Adipocyte (in vitro differentiated cells): ENCODE measurements around the gene SEC16A.

Experiments
- DNase-seq: peaks from one replicate; pipeline ENCODE4 v3.0.0-alpha.2; 2015; ENCODE audit warnings: low read depth
- H3K27me3 ChIP-seq: replicated peaks from 2 replicates; pipeline ENCODE4 v1.7.0; 2013; ENCODE audit warnings: mild to moderate bottlenecking, low read length, moderate library complexity; ENCODE audit not compliant: control insufficient read depth, insufficient read depth
- H3K36me3 ChIP-seq: 2 replicates; pipeline ENCODE4 v1.7.0; 2013; ENCODE audit warnings: low read length, mild to moderate bottlenecking, moderate library complexity; ENCODE audit not compliant: control insufficient read depth, insufficient read depth, severe bottlenecking
- H3K4me1 ChIP-seq: 2 replicates; pipeline ENCODE4 v1.7.0; 2013; ENCODE audit warnings: mild to moderate bottlenecking, low read length, moderate library complexity; ENCODE audit not compliant: control insufficient read depth, insufficient read depth
- H3K4me3 ChIP-seq: 2 replicates; pipeline ENCODE4 v1.7.0; 2013; ENCODE audit warnings: mild to moderate bottlenecking, low read length, moderate library complexity
- H3K9ac ChIP-seq: 2 replicates; pipeline ENCODE4 v1.7.0; 2013; ENCODE audit warnings: mild to moderate bottlenecking, low read length, moderate library complexity
- H3K9me3 ChIP-seq: 2 replicates; pipeline ENCODE4 v1.7.0; 2013; ENCODE audit warnings: mild to moderate bottlenecking, low read length, moderate library complexity; ENCODE audit not compliant: control insufficient read depth

The SEC16A gene

DNA sequence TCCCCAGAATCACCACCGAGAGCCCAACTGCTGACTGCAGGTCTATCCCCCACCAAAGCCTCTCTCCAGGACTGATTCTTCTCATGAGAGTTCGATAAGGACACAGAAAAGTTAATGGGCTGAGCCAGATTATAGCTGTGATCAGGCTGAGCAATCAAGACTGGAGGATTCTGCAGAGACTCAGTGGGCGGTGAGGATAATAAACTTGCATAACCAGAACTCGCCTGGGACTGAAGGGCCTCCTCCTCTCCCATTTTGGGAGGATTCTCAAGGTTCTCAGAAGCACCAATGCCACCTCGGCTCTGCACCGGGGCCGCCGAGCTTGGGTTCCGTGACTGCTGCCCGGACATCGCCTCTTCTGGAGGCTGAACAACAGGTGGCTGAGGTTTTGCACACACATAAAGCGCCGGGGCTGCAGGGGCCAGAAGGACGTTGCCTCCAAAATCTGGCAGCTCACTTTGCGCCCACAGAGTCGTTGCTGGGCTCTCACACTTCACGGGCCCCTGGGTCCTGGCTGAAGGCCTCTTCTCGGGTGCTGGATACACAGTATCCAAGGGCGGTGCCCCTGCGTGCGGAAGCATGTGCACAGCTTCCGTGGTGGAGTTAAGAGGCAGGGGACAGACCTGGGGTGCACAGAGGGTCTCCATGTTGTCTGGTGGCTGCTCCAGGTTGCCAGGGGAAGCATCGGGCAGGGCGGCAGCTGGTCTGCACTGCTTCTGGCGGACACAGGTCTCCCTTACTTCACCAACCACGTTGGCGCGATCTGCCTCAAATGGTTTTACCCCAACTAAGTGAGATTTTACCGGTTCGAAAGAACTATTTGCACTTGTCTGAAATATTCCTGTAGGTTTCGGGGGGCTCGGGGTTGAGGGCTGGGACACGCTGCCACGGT, 7.6 kb downstream of the SEC16A start:
- Histone ChIP-seq H3K27me3 (no peaks in the 10 kb centered on the region), H3K4me1 (no peaks in the 10 kb centered on the region), H3K9ac (no peak overlapping the region), H3K36me3 (peaks cover 74% of the 10 kb centered on the region), H3K9me3 (no peaks in the 10 kb centered on the region), H3K4me3 (no peak overlapping the region)
- no peak for DNase-seq

DNA sequence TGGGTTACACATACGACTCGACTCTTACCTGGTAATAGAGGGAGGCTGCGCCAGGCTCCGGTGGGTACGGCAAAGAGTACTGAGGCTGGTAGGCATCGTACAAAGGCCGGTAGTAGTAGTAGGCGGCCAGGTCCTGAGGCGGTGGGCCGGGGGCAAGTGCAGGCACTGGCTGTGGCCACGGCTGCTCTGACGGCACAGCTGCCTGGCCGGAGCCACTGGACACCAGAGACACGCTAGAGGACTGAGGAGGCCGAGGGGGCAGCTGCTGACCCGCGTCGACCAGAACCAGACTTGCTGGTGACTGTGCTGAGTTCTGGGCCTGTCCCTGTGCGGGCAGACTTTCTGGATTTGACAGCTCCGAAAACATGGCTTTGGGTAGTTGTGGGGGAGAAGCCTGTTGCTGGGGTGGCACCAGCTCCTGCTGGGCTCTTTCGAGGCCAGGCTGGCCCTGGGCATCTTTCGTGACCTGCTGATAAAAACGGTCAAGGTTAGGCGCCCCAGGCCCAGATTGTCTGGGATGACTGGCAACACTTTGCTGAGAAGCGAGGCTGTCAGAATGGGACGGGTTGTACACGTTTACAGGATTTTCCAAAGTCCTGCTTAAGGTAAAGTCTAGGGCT, 8.7 kb downstream of the SEC16A start:
- no peaks in the 10 kb centered on the region for H3K27me3 ChIP-seq
- no peak for DNase-seq
- H3K9me3 ChIP-seq, result no peaks in the 10 kb centered on the region
- H3K36me3 ChIP-seq, result peaks cover 84% of the 10 kb centered on the region
- no peak overlapping the region for H3K9ac ChIP-seq
- no peak overlapping the region for H3K4me3 ChIP-seq
- no peaks in the 10 kb centered on the region for H3K4me1 ChIP-seq

DNA sequence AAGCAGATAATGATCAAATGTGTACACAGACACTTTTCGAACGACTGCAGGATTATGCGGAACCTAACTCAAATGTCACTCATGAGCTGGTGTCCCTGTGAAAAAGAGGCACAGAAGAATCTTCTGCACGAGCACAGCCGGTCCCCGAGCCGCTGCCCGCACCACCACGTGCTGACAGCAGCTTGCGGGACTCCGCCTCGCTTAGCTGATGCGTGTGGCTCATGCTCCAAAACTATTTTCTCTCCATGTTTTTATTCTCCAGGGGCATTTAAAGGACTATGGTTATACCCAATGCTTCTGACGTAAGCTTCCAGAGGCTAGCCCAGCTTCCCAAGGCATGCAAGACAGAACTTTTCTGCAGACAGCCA, 9.5 kb downstream of the SEC16A start:
- Histone ChIP-seq H3K9me3 (no peaks in the 10 kb centered on the region), H3K36me3 (peaks cover 92% of the 10 kb centered on the region), H3K4me3 (no peak overlapping the region), H3K9ac (no peak overlapping the region), H3K27me3 (no peaks in the 10 kb centered on the region), H3K4me1 (no peaks in the 10 kb centered on the region)
- DNase-seq, result no peak

DNA sequence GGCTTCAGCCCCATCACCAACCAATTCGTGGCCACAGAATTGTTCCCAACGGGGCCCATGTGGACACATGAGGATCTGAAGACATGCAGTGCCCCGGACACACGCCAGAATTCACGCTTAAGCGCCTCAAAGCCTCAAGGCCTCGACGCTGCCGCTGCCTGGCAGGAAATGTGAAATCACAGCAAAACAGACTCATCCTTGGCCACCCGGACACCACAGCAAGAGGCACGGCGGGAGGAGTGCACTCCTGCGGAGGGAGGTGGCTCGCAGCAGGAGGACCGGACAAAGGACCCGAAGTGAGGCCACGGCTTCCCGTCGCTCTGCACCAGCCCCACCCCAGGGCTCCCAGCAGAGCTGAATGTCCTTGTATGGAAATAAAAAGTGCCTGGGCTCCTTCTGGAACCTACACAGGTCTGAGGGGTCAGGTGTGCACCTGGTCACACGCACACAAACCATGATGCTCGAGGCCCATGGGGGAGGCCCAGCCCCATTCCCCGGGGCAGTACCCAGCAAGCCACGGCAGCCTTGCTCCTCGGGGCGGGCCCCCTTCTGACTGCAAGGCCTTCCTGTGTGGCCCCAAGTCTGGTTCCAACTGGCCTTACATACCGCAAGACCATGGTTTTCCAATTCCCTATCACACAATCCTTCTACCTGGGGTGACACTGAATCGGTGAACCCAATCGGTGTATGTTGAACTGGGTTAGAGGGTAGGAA, 10.0 kb downstream of the SEC16A start:
- Histone ChIP-seq H3K9me3 (no peaks in the 10 kb centered on the region), H3K27me3 (no peaks in the 10 kb centered on the region), H3K4me3 (no peak overlapping the region), H3K4me1 (no peaks in the 10 kb centered on the region), H3K36me3 (peaks cover 97% of the 10 kb centered on the region), H3K9ac (no peak overlapping the region)
- no peak for DNase-seq

DNA sequence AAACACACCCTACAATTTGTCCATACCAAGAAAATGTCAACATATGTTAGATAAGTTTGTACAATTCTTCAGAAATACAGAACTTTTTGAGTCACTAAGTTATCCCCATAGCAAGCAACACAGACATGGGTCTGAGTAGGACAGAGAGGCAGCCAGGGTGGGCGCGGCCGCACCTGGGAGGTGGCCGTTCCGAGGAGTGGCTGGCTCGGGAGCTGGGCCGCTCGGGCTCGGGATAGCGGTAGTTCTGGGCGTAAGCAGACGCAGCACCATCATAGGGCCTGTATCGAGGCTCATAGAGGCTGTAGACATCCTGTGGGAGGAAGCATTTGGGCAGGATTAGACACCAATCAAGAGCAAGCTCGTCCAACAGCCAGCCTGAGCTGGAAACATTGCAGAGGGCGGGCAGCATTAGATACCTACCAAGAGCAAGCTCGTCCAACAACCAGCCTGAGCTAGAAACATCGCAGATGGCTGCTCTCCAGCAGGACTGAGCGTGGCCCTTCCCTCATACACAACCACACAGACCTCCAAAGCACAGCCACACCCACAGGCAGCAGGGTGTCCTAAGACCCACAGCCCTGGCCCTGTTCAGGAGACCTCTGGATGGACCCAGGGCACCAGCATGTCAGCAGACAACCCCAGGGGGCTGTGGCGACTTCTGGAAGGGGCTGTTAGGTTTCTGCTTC, 10.9 kb downstream of the SEC16A start:
- H3K27me3 ChIP-seq, result no peaks in the 10 kb centered on the region
- no peak overlapping the region for H3K4me3 ChIP-seq
- no peak overlapping the region for H3K9ac ChIP-seq
- no peaks in the 10 kb centered on the region for H3K9me3 ChIP-seq
- no peaks in the 10 kb centered on the region for H3K4me1 ChIP-seq
- H3K36me3 ChIP-seq, result peaks cover 99% of the 10 kb centered on the region
- DNase-seq, result no peak

DNA sequence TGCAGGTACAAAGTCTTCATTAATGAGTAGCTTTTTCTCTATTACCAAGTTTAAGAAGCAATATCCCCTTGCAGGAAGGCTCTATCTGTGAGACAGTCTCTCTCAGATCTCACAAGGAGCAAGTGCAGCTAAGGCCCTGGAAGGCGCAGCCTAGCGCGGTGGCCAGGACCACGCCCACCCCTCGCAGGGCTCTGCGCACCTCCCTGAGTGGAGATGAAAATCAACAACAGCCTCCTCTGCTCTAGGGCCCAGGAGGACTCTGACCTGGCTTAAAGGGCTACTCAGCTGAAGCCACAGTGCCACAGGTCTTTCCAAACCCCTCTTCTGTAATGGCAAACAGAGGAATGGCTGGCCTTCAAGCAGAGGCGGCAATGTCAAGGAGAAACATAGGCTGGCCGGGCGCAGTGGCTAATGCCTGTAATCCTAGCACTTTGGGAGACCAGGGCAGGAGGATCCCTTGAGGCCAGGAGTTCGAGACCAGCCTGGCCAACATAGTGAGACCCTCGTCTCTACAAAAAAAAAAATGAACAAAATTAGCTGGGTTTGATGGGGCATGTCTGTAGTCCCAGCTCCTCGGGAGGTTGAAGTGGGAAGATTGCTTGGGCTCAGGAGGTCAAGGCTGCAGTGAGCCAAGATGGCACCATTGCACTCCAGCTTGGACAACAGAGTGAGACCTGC, 11.9 kb downstream of the SEC16A start:
- Histone ChIP-seq H3K4me1 (no peaks in the 10 kb centered on the region), H3K9me3 (no peaks in the 10 kb centered on the region), H3K9ac (no peak overlapping the region), H3K4me3 (no peak overlapping the region), H3K27me3 (no peaks in the 10 kb centered on the region), H3K36me3 (peaks cover 99% of the 10 kb centered on the region)
- no peak for DNase-seq

DNA sequence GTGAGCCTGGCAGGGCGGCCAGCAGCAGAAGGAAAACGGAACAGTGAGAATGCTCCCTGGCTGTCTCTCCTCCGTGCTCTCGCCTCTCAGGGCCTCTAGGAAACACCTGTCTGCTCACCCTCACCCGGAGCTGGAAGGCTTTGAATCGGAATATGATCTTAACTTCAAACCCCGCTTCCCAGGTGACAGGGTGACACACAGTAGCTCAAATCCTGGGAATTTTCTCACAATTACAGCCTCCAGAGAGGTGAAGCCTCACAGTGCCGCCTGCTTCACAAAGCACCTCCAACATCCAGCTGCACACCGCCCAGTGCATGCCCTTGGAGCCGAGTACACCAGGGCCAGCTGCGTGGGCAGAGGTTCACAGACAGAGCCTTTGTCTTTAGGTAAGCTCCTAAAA, 12.5 kb downstream of the SEC16A start:
- H3K9ac ChIP-seq, result no peak overlapping the region

DNA sequence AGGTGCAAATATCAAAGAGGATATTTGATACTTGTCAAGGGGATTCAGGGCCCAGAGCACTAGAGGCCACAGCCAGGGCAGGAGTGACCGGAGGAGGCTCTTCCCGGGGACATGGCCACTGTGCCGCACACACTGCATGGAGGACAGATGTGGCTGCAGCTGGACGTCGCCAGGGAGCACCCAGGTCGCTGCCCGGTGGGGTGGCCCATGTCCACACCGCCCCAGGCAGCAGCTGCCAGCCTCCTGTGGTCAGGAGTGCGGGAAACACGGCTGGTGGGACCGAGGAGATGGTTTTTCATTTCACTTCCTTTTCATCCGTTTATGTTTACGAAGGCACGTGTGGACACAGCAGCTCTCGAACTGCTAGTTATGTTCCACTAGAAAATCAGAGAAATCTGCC, 15.1 kb downstream of the SEC16A start:
- Histone ChIP-seq H3K9me3 (no peaks in the 10 kb centered on the region), H3K9ac (no peak overlapping the region), H3K36me3 (peaks cover 99% of the 10 kb centered on the region), H3K4me1 (no peaks in the 10 kb centered on the region), H3K27me3 (no peaks in the 10 kb centered on the region), H3K4me3 (no peak overlapping the region)
- no peak for DNase-seq

More for the DNA sequence above, 12.5 kb downstream of the SEC16A start:
- no peaks in the 10 kb centered on the region for H3K9me3 ChIP-seq
- H3K4me3 ChIP-seq, result no peak overlapping the region
- H3K27me3 ChIP-seq, result no peaks in the 10 kb centered on the region
- no peak for DNase-seq
- no peaks in the 10 kb centered on the region for H3K4me1 ChIP-seq
- H3K36me3 ChIP-seq, result peaks cover 99% of the 10 kb centered on the region

DNA sequence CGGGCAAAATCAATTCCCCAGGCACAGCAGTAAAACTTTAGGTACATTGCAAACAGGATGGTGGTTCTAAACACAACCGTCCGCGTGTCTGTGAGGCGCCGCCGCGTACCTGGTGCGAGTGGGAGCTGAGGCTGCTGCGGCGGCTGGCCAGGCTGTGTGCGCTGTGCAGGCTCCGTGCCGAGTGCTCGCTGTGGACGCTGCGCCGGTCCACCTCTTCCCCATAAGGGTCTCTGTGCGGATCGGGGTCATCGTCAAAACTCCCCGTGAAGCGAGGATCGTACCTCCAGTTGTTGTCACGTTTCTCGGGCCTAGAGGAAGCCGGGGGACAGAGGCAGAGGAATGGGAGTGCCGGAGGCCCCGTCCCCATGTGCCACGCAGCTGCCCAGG, 16.7 kb downstream of the SEC16A start:
- H3K4me1 ChIP-seq, result no peaks in the 10 kb centered on the region
- no peaks in the 10 kb centered on the region for H3K9me3 ChIP-seq
- H3K36me3 ChIP-seq, result peaks cover 98% of the 10 kb centered on the region

DNA sequence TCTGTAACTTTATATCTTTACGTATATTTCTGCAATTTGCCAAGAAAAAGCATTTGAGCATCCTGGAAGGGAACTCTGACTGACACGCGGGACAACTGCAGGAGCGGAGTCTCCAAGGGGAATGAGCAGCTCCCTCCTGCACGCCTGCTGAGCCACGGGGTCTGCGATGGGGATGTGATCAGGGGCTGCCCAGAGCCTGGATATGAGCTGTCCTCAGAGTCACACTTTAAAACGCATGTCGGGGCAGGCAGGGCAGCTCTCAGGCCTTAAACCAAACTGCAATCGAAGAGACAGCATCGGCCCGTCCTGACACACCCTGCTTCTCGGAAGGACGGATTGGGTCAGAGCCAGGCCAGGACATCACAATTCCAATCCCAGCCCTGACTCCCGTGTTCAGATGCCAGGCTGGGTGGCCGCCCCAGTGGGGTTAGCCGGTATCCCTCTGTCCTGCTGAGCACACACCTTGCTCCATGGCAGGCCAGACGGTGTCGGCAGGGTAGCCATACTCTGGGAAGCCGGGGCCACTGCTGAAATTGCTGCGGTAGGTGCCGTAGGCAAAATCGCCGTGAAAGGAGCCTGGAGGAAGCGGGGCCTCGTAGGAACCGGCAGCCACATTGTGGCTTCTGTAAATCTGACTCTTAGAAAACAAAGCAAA, 17.2 kb downstream of the SEC16A start:
- Histone ChIP-seq H3K9ac (no peak overlapping the region), H3K4me1 (no peaks in the 10 kb centered on the region), H3K9me3 (no peaks in the 10 kb centered on the region), H3K4me3 (no peak overlapping the region), H3K36me3 (peaks cover 98% of the 10 kb centered on the region), H3K27me3 (no peaks in the 10 kb centered on the region)
- DNase-seq, result no peak

More for the DNA sequence above, 16.7 kb downstream of the SEC16A start:
- no peak overlapping the region for H3K9ac ChIP-seq
- H3K4me3 ChIP-seq, result no peak overlapping the region
- DNase-seq, result no peak
- H3K27me3 ChIP-seq, result no peaks in the 10 kb centered on the region
